Smooth muscle cell of the brain vasculature (primary cell): ENCODE data around the gene PACS2.
"Not testable (repeated sequence)": the region's sequence is repeated elsewhere in the genome, so short reads cannot be mapped to it uniquely, and the experiment has no call there.

Source experiments
- DNase-seq: peaks from one replicate; pipeline ENCODE4 v3.0.0-alpha.2; 2012; ENCODE audit warnings: low read depth, low spot score

PACS2 gene

DNA sequence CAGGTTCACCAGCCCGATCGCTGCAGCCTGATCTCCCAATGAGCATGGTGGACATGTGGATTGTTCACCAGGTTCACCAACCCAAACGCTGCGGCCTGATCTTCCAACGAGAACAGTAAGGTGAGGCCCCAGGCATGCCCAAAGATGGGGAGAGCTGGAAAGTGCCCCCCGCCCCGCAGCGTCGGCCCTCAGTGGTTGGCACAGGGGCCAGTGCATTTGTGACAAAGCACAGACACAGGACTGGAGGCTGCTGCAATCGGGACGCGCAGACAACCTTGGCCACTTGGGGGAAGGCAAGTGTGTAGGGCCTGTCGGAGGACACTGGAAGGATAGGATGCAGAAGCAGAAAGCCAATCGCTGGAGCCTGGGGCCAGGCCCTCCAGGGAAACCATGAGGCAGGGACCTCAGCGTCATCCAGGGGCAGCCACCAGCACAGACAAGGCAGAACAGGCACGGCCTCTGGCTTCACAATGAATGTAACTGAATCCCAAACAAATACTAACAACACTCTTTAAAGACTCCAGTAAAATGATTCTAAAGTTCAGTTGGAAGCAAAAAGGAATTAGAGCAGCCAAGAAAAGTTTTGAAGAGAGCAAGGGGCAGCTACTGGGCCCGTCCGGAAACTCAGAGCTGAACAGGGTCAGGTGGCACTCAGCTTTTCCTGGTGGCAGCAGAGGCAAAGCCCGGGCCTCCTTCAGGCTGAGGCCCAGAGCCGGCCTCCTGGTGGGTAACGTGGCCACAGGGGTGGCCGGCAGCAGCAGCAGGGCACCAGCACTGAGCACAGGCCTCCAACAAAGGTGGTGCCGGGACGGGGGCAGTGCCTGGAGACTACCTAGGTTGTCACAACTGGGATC, 27.1 kb upstream of the PACS2 start:
- no peak for DNase-seq

DNA sequence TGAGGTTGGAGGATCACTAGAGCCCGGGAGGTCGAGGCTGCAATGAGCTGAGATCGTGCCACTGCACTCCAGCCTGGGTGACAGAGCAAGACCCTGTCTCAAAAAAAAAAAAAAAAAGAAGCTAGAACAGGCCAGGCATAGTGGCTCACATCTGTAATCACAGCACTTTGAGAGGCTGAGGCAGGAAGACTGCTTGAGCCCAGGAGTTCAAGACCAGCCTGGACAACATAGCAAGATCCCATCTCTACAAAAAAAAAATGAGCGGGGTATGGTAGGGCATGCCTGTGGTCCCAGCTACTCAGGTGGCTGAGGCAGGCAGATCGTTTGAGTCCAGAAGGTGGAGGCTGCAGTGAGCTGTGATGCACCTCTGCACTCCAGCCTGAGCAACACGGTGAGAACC, 25.6 kb upstream of the PACS2 start:
- DNase-seq, result not testable (repeated sequence)

DNA sequence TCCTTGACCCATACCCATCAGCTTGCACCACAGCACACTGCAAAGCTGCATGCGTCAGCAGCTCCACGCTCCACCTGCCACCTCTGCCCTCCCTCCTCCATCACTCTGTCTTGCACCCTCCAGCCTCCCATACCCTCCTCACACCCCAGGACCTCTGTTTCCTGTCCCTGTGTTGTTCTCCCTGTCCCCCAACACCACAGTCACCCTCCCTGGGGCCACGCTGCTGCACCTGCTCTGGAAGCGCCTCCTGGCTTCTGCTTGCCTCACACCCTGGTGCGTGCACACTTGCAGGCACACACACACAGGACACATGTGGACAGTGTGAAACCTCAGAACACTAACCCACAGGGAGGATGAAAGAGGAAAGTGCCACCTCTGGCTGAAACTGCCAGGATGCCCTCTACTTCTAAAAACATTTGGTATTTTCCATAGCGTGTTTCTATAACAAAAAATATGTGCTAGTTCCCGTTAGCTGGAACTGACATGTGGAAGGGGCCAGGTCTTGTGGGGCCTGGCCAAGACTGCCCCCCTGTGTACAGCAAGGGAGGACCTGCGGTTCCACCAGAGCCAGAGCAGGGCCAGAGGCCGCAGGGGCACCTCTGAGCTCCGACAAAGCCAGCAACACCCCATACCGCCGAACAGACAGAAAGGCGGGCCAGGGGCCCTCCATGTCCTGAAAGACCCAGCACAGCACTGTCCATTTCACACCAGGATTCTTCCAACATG, 23.8 kb upstream of the PACS2 start:
- no peak for DNase-seq

DNA sequence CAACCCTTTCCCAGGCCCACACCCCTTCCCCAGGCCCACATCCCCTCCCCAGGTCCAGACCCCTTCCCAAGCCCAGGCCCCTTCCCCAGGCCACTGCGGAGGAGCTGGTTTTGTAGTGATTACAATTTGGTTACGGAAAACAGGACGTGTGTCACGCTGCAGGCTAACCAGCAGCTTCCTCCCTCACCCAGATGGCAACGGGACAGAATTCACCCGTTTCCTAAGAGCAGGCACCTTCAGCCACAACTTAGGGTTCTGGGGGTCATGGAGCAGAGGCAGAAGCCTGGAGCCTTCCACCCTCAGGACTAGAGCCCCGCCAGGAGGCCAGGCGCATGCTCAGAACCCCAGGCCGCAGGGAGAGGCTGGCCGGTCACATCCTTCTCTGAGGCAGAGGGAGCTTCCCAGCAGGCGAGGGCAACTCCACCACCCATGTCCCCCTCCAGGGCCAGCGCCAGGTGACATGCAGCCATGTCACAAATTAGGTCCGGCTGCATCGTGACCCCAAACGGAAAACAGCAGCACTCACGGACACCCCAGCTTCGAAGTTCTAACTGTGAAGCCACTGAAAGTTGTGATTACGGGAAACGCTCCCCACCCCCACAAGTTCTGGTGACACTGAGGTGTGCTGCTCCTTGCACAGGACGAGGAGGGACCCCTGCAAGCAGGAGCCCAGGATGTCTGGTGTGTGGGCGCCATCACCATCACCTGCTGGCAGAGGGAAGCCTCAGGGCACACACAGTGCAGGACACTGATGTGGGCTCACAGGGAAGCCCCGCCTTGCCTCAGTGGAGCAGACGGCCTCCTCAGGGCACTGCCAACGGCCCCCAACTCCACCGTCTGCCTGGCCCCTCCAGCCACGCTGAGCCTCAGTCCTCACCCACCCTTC, 21.5 kb upstream of the PACS2 start:
- DNase-seq, result no peak

DNA sequence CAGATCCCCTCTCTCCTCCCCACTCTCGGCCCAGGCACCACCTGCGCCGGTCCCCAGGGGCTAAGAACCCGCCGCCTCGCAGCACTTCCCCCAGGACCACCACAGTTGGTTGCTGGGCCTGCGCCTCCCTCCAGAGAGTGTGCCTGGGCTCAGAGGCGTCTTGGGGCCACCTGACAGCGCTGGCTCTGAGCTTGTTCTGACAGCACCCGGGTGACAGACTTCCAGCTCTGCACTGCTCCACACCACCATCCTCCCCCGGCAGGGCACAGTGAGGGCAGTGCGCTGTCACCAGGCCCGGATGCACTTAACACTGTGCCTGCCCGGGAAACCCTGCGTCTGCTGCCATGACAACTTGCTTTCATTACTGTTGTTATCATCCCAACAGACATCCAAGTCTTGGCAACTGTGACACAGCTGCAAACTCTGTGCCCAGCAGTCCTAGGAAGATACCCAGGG, 20.4 kb upstream of the PACS2 start:
- no peak for DNase-seq

DNA sequence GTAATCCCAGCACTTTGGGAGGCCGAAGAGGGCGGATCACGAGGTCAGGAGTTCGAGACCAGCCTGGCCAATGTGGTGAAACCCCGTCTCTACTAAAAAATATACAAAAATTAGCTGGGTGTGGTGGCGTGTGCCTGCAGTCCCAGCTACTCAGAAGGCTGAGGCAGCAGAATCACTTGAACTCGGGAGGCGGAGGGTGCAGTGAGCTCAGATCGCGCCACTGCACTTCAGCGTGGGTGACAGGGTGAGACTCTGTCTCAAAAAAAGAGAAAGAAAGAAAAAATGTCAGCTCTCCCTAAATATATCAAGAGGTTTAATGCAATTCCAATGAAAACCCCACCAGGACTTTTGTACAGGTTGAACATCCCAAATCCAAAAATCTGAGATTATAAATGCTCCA, 17.2 kb upstream of the PACS2 start:
- DNase-seq, result not testable (repeated sequence)

DNA sequence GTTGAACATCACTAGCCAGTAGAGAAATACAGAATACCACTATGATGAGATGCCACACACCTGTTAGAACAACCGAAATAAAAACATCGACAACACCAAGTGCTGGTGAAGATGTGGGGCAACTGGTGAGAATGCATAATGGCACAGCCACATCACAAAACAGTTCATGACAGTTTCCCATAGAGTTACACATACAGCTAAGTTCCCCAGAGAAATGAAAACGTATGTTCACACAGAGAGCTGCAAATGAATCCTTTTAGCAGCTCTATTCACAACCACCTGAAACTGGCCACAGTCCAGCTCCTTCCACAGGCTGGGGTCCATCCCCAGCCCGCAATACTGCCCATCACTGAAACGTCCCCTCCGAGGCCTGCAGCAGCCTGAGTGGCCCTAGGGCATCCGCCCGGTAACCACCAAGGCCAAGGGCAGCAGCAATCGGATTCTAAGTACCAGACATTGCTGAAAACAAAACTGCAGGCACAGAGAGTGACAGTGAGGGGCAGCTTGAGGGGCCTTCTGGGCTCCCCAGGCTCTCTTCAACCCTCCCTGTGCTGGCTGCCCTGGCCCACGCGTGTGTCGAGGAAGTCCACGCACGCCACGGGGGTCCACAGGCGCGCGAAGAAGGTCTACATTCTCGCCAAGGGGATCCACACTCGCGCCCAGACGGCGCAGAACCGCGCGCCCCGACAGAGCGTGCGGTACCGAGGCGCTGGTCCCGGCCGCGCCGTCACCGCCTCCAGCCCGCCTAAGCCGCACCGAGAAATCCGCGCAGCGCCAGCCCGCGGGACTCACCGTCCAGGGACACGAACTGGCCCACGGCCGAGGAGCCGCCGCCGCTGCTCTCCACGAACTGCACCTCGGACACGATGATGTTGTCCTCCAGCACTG, 14.7 kb upstream of the PACS2 start:
- no peak for DNase-seq

DNA sequence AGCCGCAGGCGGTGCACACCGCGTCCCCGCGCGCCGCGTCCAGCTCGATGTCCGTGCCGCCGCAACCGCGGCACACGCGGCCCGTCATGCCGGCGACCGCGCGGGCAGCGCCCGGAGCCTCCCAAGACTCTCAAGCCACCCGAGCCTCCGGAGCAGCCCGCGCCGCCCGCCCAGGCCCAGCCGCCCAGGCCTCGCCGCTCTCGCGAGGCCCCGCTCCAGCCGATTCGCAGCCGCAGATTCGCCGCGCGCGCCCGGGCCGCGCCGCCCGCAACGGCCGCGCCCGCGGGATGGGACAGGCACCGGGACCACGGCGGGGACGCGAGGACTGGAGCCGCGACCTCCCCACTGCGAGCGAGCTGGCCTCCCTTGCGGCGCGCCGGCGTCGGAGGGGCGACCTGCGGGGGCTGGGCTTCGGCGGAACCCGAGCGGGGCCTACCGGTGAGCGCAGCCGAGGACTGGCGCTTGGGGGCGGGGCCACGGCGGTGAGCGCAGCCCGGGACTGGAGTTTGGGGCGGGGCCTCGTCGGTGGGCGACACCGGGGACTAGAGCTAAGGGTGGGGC, 13.9 kb upstream of the PACS2 start, which contains the start of gene BRF1:
BRF1 (minus strand) TSS at position 460 of the 561 bp plus-strand sequence; CDS start at position 88, 372 bp downstream.
- peak; percentile 67 for DNase-seq

DNA sequence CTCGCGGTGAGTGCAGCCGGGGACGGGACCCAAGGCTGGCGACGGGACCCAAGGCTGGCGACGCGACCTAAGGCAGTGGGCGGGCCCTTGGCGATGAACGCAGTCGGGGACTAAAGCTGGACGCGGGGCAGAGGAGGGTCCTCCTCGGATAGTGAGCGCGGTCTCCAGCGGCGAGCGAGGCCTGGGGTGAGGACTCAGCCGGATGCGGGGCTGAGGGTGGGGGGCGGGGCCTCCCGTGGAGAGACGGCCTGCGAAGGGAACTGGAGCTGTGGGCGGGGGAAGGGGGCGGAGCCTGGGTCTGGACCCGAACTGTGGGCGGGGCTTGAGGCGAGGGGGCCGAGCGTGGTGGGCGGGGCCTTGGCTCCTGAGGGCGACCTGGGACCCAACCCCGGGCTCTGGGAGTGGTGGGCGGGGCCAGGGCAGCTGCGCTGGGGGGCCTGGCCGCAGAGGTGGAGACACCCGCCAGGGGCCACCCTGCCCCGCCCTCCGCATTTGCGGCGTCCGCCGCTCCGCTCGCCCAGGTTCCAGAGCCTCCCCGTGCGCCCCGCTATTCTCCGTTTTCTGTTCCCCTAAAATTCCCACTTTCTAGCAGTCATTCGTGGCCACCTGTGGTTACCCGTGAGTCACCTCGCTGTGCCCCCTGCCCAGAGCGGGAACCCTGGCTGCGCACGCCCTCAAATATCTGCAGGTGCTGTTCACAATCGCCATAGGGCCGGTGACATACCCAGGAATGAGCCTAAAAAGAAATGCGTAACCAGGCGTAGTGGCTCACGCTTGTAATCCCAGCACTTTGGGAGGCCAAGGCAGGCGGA, 13.2 kb upstream of the PACS2 start:
- peak; percentile 58 for DNase-seq

DNA sequence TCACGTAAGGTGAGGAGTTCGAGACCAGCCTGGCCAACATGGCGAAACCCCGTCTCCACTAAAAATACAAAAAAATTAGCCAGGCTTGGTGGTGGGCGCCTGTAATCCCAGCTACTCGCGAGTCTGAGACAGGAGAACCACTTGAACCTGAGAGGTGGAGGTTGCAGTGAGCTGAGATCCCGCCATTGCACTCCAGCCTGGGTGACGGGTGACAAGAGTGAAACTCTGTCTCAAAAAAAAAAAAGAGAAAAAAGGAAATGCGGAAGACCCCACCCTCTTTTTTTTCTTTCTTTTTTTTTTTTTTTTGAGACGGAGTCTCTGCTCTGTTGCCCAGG, 12.7 kb upstream of the PACS2 start:
- DNase-seq, result not testable (repeated sequence)

DNA sequence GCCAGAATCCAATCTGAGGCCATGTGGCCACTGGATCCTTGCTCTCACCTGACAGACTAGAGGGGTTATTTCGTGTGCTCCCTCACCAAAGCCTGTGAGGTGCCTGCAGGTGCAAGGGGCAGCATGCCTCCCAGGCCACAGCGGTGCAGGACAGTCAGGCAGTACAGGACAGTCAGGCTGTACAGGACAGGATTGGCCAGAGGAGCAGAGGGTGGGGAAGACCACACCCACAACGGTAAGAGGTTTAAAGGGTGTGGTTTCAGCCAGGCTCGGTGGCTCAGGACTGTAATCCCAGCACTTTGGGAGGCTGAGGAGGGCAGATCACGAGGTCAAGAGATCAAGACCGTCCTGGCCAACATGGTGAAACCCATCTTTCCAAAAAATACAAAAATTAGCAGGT, 10.6 kb upstream of the PACS2 start:
- DNase-seq, result no peak

DNA sequence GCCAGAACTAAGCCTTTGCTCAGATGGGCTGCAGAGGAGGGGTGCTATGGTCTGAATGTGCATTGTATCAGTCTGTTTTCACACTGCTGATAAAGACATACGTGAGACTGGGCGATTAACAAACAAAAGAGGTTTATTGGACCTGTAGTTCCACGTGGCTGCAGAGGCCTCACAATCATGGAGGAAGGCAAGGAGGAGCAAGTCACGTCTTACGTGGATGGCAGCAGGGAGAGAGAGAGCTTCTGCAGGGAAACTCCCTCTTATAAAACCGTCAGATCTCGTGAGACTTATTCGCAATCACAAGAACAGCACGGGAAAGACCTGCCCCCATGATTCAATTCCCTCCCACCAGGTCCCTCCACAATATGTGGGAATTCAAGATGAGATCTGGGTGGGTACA, 10.0 kb upstream of the PACS2 start:
- no peak for DNase-seq

DNA sequence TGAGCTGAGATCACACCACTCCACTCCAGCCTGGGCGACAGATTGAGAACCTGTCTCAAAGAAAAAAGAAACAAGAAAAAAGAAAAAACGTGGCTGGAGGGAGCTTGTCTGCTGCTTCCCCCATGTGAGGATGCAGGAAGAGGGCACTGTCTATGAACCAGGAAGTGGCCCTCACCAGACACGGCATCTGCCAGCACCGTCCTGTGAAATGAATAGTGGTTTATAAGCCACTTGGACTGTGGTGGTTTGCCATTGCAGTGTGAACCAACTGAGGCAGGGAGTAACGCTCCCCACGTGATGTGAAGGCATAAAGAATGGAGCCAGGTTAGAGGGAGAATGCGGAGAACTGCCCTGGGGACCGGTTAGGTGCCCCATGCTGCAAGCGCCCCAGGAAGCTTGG, 9.2 kb upstream of the PACS2 start:
- no peak for DNase-seq

DNA sequence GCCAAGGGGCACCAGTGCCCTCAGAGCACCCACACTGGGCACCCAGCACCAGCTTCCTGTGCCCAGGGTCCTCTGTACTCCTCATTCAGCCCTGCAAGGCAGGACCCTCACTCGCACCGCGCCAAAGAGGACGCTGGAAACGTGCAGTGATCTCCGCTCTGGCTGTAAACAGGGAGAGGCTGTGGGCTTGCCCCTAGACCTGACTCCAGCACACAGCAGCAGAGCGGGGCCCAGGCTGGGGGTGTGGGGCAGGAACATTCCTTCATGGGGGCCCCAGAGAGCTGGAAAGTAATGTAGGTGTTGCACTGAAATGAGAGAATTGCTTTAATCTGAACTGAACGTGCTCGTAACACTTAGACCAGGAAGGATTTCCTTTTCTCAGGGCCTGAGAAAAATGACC, 8.8 kb upstream of the PACS2 start:
- no peak for DNase-seq

DNA sequence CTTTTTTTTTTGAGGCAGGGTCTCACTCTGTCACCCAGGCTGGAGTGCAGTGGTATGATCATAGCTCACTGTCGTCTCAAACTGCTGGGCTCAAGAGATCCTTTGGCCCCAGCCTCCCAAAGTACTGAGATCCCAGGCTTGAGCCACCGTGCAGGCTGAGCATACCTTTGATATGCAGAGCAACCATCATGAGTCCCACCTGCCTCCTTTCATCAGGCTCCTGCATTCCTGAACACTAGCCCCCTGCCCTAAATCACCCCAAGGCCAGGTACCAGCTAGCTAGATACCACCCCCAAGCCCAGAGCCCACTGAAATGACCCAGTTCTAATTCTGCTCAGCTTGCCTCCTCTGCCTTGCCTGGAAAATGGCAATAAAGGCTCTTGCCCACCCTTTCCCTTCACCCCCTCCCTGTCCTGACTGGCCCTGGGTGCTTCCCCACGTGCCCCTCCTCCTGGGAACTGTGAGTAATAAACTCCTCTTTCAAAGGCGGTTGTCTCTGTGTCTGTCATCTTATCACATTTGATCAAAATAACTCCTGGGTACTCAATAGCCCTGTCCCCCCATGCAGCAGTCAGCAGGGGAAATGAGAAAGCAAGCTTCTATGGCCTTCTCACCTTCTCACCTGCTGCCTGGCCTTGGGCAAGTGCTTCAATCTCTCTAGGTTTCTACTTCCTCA, 7.4 kb upstream of the PACS2 start:
- DNase-seq, result no peak

DNA sequence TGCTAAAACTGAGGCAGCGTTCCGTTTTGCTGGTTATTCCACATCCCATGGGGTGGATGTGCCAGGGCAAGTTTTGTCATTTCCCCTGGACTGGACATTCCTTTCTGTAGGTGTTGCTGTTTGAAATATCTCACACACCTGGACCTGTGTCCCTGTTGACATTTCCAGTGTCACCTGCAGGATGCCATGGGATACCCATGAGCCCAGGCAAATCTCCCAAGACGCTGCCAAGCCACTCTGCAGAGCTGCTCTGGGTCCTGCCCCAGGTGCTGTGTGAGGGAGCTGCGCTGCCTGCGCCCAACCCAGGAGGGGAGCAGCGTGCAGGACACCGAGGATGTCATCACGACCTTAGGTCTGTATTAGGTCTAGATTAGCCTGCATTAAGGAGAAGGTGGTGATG, 5.2 kb upstream of the PACS2 start:
- no peak for DNase-seq

DNA sequence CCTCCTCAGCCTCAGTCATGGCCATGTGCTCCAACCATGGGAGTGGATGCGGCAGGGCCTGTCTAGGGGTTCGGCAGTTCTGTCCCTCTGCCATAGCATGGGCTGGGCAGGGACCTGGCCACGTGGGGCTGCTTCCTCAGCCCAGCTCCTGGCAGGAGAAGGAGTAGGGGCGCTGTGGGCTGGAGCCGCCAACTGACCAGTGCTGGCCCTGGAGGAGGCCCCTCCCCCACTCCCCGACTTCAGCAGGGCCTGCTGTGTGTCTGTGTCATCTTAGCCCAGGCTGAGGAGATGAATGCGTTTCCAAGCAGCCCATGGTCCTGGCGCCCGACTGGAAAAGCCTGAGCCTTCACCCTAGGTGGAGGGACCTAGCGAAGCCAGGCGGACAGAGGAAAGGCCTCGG, 2.7 kb upstream of the PACS2 start:
- DNase-seq, result no peak

DNA sequence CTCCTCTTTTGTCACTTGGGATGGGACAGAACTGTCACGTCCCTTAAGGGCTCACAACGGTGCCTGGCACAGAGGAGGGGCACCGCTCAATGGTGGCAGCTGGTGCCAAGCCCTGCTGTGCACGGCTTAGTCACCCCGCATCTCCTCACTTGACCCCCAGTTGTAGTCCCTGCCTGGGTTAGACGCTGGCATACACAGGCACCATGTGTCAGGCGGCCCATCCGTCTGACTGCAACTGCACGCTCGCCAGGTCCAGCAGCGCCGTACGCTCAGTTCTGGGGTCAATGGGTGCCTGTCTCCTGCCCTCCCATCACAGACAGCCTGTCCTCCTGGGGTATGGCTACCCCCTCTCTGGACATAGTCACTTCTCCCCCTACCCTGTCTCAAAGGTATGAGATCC, 1.6 kb upstream of the PACS2 start:
- no peak for DNase-seq
